HG02623 (cell line): Measurements from ENCODE around the gene CCDC136.

Experiments used
- ATAC-seq: cut with Tn5 transposase; IDR thresholded peaks from one replicate; pipeline ENCODE4 v1.9.1; 2021; ENCODE audit warnings: moderate library complexity; ENCODE audit not compliant: unreplicated experiment

The CCDC136 gene

DNA sequence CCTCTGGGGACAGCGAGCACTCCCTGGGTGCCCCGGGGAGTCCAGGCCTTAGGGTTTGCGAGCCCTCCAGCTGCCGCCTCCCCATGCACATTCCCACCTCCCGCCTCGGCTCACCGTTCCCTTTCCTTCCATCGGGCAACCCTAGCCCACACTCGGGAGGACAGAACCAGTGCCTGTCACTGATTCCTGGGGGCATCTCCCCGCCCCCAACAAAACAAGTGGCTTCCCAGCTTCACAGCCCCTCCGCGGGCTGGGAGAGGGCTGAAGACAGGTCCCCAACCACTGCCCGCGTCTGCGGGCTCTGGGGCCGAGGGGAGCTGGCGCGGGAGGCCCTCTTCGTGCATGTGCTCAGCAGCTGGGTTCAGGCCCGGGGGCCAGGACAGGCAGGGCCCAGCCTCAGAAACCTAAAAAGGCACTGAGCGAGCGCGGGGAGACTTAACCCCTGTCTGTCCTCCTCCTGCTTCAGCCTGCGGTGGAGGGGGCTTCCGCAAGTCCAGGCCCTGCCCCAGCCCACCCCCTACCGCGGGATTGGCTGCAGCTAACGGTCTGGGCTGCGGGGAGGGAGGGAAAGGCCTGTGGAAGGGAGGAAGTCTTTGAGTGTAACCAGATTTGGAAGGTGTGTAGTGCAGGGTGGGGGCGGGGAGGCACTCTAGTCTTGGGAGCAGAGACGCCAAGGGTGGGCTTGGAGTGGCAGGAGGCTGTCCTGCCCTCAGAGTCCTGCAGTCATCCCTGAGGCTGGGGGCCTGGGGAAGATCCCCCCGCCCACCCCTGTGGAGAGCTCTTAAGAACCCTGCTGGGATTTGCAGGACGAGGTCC, 39.6 kb downstream of the CCDC136 start:
- no peak for ATAC-seq

DNA sequence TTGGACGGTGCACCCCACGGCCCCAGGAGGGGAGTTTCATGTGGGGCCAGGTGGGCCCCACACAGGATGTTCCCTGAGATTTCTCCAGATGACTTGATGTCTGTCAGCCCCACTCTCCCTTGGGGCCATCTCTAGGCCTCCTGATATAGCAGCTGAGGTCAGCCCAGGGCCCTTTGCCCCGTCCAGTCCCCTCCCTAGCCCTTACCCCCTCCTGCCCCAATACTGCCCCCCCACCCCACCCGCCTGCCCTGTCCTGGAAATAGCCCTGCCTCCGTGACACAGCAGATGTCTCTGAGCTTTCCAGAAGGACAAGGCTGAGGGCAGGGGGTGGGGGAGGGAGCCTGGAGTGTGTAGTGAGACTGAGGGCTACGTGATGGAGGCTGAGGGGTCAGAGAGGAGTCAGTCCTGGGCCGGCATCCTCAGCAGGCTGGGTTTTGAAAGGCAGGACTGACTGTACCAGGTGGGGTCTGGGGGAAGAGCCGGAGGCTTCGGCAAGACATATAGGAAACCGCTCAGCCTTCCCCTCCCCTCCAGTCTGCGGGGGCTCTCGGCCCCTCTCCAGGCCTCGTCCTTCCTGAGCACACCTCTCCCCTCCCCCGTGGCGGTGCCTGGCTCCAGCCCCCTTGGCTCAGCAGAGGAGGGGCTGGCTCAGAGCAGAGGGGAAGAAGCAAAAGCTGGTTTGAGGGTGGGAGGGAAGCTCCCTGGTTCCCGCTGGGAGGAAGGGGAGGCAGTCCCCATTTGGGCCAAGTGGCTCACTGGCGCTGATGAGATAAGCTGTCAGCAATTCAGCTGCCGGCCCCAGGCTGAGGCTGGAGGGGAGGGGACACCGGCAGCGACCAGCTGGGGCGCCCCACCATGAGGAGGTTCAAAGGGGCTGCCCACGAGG, 40.5 kb downstream of the CCDC136 start:
- ATAC-seq, result no peak

DNA sequence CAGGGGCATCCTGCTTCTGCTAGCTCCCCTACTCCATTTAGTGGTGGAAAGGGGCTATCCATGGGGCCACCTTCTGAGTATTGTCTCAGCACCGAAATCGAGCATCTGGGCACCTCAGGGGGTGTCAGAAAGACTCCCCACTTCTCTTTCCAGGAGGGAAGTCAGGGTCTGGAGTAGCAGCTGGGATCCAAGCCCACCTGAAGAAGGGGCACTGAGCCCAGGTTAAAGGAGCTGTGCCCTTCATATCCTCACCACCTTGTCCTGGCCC, 41.0 kb downstream of the CCDC136 start:
- no peak for ATAC-seq

DNA sequence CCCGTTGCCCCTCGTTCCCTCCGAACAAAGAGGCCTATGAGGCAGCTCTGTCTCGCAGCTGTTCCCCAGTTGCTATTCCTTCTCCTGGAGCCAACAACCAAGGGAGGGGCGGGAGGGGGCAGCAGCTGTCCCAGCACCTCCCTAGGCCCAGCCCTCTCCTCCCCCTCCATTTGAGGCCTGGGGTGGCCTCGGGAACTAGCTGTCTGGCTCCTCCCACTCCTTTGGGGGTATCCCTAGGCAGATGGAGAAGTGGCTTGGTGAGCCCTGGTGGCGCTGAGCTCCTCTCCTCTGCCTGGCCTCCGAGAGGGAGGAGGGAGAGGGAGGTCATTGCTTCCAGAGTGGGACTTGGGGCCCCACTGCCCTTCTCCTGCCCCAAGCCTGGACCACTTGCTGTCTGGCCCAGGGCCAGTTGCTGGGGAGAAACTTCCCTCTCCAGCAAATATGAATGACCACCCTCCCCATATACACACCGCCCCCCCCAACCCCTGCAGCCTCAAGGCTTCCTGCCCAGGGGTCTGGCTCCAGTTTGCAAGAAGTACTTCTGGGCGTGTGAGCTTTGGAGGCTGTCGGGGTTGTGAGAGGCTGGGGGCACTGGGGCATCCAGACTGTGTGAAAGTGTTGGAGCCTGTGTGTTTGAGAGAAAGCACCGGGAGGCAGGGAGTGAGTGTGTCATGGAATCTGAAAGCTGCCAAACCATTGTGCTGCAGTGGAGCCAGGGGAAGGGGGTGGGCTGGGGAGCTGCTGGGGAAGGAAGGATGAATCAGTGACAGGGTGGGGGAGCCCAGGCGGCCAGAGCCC, 41.6 kb downstream of the CCDC136 start:
- no peak for ATAC-seq

DNA sequence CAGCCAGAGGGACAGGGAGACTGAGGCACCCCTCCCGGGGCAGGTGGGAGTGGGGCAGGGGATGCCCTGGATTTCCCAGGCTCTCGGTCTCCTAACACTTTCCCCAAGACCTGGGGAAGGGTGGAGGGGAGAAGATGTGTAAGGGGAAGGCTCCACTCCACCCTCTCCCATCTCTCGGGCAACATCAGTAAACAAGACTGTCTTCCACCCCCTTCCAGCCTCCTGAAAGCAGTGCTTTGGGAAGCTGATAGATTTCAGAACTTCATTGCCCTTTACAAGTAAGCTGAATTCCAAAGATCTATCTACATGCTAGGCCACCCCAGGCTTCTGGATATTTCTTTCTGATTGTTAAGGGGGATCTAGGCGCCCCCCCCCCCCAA, 42.2 kb downstream of the CCDC136 start:
- no peak for ATAC-seq

DNA sequence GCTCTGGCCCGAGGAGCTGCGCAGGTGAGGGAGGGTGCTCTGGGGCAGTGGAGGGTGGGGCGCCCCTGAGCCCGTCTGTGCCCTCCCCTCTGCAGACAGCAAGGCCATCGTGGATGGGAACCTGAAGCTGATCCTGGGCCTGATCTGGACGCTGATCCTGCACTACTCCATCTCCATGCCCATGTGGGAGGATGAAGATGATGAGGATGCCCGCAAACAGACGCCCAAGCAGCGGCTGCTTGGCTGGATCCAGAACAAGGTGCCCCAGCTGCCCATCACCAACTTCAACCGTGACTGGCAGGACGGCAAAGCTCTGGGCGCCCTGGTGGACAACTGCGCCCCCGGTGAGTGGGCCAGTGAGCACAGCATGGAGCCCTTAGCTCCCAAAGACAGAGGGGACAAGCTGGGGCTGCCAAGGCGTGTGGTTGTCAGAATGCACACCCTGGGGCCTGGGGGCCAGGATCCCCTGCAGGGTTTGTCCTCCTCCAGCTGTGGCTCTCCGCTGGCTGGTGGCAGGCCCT, 43.5 kb downstream of the CCDC136 start:
- ATAC-seq, result no peak

DNA sequence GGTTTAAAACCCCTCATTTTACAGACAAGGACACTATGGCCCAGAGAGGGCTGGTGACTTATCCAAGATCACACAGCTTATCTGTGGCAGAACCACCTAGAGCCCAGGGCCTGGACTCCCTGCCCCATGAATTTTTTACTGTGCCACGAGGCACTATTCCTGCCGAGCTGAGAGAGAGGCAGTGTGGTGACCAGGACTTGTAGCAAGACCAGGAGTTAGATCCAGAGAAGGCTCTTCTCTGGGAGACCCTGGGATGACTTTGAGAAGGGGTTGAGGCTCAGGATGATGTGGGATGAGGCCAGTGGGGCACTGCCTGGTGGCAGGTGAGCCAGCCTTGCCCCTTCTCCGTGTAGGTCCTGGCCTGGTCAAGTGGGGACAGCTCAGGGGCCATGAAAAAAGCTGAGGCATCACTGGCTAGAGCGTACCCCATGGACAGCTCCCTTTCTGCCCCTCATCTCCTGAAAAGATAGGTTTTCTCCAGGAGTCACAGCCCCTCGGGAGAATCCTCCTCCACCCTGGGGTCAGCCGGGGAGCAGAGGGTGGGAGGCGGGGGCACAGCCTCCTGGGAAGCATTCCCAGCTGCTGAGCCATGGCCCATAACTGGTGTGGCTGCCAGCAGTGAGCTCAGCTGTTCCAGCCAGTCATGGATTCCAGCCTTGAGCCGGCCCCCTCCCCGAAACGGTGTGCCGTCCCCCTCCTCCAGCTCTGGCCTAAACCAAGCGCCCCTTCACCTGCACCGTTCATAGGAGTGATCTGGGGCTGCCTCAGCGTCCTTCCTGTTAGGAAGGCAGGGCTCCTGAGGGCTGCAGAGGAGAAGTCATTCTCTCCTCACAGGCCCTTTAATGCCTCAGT, 44.2 kb downstream of the CCDC136 start:
- no peak for ATAC-seq

DNA sequence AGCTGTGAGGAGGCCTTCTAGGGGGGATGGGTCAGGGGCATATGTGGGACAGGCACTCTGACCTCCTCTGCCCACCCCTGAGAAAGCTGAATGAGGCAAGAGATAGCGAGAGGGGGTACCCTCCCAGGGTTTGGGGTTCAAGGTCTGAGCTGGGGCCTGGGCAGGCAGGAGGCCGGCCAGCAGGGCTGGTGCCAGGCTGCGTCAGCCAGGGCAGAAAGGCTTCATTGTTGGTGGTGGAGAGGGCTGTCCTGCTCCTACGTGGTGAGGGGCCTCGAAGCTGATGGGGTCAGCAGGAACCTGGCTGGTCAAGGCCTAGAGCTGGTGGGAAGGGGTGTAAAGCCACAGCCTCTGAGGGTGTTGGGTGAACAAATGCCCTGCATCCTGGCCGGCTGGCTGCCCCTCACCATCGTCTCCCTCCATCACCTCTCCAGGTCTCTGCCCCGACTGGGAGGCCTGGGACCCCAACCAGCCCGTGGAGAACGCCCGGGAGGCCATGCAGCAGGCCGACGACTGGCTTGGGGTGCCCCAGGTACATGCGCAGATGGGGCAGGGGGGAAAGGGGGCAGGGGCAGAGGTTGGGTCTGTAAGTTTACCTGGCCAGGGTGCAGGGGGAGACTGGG, 45.1 kb downstream of the CCDC136 start:
- no peak for ATAC-seq

DNA sequence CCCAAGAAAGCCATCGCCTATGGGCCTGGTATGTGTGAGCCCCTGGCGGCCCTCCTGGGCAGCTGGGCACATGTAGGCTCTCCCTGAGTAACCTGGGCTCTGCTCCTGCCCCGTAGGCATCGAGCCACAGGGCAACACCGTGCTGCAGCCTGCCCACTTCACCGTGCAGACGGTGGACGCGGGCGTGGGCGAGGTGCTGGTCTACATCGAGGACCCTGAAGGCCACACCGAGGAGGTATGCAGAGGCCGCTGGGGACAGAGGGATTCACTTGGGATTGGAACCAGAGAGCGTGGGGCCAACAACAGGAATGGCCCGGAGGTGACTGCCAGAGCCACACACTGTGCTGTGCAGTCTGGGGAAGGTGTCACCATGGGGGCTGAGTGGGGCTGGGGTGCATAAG, 45.8 kb downstream of the CCDC136 start:
- ATAC-seq, result no peak

DNA sequence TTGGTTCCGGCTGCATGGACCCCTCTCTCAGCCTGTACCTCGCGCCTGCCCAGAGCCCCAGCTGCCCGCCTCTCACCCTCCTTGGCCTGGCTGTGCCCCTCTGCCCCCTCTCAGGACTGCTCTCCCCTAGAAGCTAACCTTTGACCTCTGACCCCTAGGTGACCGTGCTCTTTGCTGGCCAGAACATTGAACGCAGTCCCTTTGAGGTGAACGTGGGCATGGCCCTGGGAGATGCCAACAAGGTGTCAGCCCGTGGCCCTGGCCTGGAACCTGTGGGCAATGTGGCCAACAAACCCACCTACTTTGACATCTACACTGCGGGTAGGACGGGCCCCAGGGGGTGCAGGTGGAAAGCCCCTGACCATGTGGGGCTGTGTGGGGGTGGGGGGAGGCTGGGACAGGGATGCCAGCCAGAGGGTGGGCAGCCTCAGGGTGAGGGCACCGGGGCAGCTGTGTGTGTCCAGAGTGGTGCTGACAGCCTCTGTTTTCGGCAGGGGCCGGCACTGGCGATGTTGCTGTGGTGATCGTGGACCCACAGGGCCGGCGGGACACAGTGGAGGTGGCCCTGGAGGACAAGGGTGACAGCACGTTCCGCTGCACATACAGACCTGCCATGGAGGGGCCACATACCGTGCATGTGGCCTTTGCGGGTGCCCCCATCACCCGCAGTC, 46.5 kb downstream of the CCDC136 start:
- ATAC-seq, result no peak

DNA sequence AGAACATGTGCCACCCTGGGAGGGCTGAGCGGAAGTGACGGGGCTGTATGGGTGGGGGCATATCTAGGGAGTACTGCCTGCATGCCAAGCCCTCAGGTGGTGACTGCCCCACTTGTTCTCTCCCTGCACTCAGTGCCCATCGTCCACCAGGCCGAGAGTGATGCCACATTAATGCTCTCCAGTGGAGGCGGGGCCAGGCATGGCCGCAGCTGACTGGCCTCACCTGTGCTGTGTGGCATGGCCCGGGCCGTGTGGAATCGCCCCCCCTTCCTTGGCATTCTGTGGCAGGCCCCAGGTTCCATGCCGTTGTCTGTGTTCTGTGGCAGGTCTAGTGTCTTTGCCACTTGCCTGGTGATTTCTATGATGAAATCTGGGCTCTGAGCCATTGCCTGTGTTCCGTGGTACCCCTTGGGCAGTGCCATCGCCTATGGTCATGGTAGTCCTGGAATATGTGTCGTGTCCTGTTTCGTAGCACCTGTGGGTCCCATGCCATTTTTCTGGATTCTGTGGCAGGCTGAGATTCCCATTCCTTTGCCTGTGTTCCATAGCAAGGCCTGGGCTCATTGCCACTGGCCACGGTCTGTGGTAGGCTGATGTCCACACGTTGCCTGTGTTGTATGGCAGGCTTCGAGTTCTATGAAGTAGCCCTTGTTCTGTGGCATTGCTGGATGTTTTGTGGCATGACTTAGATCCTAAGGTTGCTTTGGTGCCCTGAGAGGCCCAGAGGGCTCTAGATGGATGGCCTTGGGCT, 47.4 kb downstream of the CCDC136 start:
- ATAC-seq, result no peak

DNA sequence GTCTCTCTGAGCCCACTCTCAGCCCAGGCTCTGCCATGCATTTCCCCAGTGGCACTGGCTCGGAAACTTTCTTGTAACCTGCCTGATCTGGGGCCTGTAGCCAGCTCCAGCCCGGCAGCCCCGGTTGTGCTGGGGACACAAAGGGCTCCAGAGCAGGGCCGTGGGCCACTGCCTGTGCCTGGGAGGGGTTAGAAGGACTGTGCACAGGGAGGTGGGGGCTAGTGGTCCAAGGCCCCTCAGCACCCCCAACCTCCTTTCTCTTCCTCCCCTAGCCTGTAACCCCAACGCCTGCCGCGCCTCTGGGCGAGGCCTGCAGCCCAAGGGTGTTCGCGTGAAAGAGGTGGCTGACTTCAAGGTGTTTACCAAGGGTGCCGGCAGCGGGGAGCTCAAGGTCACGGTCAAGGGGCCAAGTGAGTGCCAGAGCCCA, 48.0 kb downstream of the CCDC136 start:
- no peak for ATAC-seq

DNA sequence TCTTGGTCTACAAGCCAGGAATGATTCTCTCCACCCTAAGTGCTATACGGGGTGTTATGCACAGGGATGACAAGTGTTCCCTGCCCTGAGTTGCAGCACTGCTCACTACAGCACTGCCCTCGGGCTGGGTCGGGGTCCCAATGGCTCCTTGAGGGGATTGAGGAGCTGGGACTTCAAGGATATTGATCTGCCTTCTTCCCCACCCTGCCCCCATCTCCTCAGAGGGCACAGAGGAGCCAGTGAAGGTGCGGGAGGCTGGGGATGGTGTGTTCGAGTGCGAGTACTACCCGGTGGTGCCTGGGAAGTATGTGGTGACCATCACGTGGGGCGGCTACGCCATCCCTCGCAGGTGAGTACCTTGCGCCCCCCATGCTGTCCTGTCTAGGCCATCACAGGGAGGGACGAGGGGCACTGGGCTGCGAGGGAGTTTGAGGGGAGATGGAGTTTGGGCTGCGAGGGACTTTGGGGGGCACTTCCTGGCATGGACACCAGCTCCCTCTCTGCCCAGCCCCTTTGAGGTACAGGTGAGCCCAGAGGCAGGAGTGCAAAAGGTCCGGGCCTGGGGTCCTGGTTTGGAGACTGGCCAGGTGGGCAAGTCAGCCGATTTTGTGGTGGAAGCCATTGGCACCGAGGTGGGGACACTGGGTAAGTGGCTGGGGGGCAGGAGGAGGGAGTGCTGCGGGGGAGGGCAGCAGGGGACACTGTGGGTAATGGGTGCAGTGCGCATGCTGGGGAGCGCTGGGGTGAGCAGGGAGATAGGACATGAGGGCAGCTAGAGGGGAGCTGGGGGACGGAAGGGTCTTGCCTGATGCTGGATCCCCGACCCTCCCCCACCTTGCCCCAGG, 48.8 kb downstream of the CCDC136 start:
- ATAC-seq, result no peak

DNA sequence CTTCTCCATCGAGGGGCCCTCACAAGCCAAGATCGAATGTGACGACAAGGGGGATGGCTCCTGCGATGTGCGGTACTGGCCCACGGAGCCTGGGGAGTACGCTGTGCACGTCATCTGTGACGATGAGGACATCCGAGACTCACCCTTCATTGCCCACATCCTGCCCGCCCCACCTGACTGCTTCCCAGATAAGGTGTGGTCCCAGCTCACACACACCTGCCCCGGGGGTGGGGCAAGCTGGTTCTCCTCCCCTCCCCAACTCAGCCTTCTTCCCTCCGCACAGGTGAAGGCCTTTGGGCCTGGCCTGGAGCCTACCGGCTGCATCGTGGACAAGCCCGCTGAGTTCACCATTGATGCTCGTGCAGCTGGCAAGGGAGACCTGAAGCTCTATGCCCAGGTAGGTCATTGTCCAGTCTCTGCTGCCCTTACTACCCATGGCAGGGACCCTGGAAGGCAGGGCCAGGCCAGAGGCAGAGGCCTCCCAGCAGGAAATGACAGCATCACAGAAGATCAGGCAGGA, 49.5 kb downstream of the CCDC136 start:
- no peak for ATAC-seq

DNA sequence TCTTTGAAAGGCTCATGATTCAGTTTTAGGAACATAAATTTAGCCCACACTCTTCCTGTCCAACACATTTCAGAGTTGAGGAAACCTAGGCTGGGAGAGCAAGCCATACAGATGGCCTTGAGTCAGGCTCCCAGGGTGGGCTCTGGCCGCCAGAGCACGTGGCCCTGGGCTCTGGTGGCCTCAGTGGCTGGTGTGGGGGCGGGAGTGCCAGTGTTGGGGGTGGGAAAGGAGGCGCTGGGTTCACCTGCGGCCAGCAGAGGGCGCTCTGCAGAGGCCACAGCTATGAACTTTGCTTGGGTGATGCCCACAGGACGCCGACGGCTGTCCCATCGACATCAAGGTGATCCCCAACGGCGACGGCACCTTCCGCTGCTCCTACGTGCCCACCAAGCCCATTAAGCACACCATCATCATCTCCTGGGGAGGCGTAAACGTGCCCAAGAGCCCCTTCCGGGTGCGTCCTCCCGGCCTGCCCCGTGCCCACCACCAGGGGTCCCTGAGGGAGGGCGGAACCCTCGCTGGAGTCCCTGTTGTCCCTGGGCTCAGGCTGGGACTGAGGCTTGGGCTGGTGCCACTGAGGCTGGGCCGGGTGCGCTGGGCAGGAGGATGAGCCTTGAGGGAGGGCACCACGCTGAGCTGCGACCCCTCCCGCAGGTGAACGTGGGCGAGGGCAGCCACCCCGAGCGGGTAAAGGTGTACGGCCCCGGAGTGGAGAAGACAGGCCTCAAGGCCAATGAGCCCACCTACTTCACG, 50.3 kb downstream of the CCDC136 start:
- ATAC-seq, result no peak

DNA sequence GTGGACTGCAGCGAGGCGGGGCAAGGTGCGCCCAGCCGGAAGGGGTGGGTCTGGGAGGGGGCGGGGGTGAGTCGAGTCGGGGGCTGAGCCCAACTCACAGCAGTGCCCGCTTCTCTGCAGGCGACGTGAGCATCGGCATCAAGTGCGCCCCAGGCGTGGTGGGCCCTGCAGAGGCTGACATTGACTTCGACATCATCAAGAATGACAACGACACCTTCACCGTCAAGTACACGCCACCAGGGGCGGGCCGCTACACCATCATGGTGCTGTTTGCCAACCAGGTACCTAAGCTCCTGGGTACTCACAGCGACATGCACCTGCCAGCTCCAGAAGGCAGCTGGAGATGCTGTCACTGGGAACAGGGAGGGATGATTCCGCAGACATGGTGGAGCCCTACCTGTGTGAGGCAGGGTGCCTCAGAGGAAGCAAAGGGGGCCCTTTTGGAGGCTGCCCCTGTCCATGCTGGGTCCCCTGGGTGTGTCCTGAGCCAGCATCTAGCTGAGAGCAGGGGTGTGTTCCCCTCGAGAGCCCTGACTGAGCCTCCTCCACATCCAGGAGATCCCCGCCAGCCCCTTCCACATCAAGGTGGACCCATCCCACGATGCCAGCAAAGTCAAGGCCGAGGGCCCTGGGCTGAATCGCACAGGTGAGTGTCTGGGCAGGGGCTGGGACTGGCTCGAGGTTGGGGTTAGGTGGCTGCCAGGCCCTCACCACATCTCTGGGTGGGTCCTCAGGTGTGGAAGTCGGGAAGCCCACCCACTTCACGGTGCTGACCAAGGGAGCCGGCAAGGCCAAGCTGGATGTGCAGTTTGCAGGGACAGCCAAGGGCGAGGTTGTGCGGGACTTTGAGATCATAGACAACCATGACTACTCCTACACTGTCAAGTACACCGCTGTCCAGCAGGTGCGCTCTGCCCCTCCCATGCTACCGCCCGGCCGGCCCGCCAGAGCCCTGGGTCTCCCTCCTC, 51.2 kb downstream of the CCDC136 start:
- no peak for ATAC-seq
